ENCODE measurements around the gene CHAD.
"Not testable (repeated sequence)": the region's sequence is repeated elsewhere in the genome, so short reads cannot be mapped to it uniquely, and the experiment has no call there.

CHAD gene

GRCh38 chr17:50492214-50492613, 23.5 kb upstream of the CHAD start:
- DNase-seq: no peak

- no peak for DNase-seq
Measured at GRCh38 chr17:50491505-50491904, 22.8 kb upstream of the CHAD start.

- DNase-seq: no peak
Measured at GRCh38 chr17:50488880-50489279, 20.2 kb upstream of the CHAD start.

- no peak for DNase-seq
Measured at GRCh38 chr17:50487213-50488096, 18.8 kb upstream of the CHAD start.

GRCh38 chr17:50484386-50485155, 15.9 kb upstream of the CHAD start:
- DNase-seq: no peak

- DNase-seq: no peak
Measured at GRCh38 chr17:50483266-50483665, 14.6 kb upstream of the CHAD start.

- no peak for DNase-seq
Measured at GRCh38 chr17:50482516-50482915, 13.8 kb upstream of the CHAD start.

GRCh38 chr17:50482110-50482509, 13.4 kb upstream of the CHAD start:
- DNase-seq: no peak

GRCh38 chr17:50481648-50482047, 13.0 kb upstream of the CHAD start:
- DNase-seq: no peak

GRCh38 chr17:50480854-50481490, 12.3 kb upstream of the CHAD start:
- no peak for DNase-seq

GRCh38 chr17:50480142-50480764, 11.6 kb upstream of the CHAD start:
- no peak for DNase-seq

- peak; percentile 19 for DNase-seq
Measured at GRCh38 chr17:50479522-50480141, 11.0 kb upstream of the CHAD start.

GRCh38 chr17:50478391-50479381, 10.0 kb upstream of the CHAD start, which contains the start of gene RSAD1:
TSS of gene RSAD1 (plus strand) at chr17:50478860. CDS start at chr17:50478885, 25 bp downstream.
- peak; percentile 53 for DNase-seq

GRCh38 chr17:50477976-50478375, 9.3 kb upstream of the CHAD start:
- DNase-seq: no peak

GRCh38 chr17:50476545-50477315, 8.1 kb upstream of the CHAD start:
- DNase-seq: no peak

- not testable (repeated sequence) for DNase-seq
Measured at GRCh38 chr17:50475775-50476544, 7.3 kb upstream of the CHAD start.

- DNase-seq: no peak
Measured at GRCh38 chr17:50475362-50475761, 6.7 kb upstream of the CHAD start.

- no peak for DNase-seq
Measured at GRCh38 chr17:50474523-50474922, 5.8 kb upstream of the CHAD start.

GRCh38 chr17:50473901-50474300, 5.2 kb upstream of the CHAD start:
- no peak for DNase-seq

GRCh38 chr17:50472761-50473161, 4.1 kb upstream of the CHAD start:
- not testable (repeated sequence) for DNase-seq

All from NCI-H187 treated with DMSO at 0.1 percent for 48 hours (cell line).